Upper lobe of left lung (tissue), 6 donors: ENCODE results near the gene DCTN2. TPM values are rescaled to one million over a fixed set of nuclear protein-coding genes. Genes with fewer than 3 reads are reported as not detected.
A peak's percentile ranks its signal among the peaks of the same experiment; 100 is the strongest.
"Not testable (repeated sequence)": the region's sequence is repeated elsewhere in the genome, so short reads cannot be mapped to it uniquely, and the experiment has no call there.

Experiments used
- ATAC-seq, 2 donors: fragments of 200-7000 bp; cut with Tn5 transposase; one replicate each; pipeline ENCODE4 v1.9.1; 2022; ENCODE audit warnings: mild to moderate bottlenecking in 2 of 2, moderate library complexity in 2 of 2; ENCODE audit not compliant: low FRiP score in 2 of 2
- DNase-seq, 2 donors: peaks; one replicate each; pipeline ENCODE4 v3.0.0-alpha.2; 2019 to 2020
- H3K27ac ChIP-seq, 4 donors: fragments of 200-600 bp; sonication (generic); one replicate each; pipeline ENCODE4 v1.5.1; 2016 to 2019
- H3K27me3 ChIP-seq, 4 donors: fragments of 200-600 bp; sonication (generic); one replicate each; pipeline ENCODE4 v1.5.1; 2017 to 2019
- H3K36me3 ChIP-seq, 4 donors: fragments of 200-600 bp; sonication (generic); one replicate each; pipeline ENCODE4 v1.5.1; 2016 to 2019
- H3K4me1 ChIP-seq, 4 donors: fragments of 200-600 bp; sonication (generic); one replicate each; pipeline ENCODE4 v1.5.1; 2018 to 2019
- H3K4me3 ChIP-seq, 4 donors: fragments of 200-600 bp; sonication (generic); one replicate each; pipeline ENCODE4 v1.5.1; 2017 to 2019; ENCODE audit warnings: mild to moderate bottlenecking in 2 of 4, moderate library complexity in 1 of 4
- H3K9me3 ChIP-seq, 4 donors: fragments of 200-600 bp; sonication (generic); one replicate each; pipeline ENCODE4 v1.5.1; 2018 to 2019
- EP300 ChIP-seq, 4 donors: sonication (generic); formaldehyde crosslinking; IDR thresholded peaks; one replicate each; pipeline ENCODE4 v1.5.1; 2017; ENCODE audit warnings: antibody characterized with exemption in 4 of 4, control low read depth in 2 of 4
- POLR2A ChIP-seq, 4 donors: fragments of 450-650 bp; IDR thresholded peaks; one replicate each; pipeline ENCODE4 v1.5.1; 2016 to 2017; ENCODE audit warnings: antibody characterized with exemption in 4 of 4, mild to moderate bottlenecking in 2 of 4
- POLR2AphosphoS5 ChIP-seq, 2 donors: sonication (generic); formaldehyde crosslinking; IDR thresholded peaks; one replicate each; pipeline ENCODE4 v1.5.1; 2017; ENCODE audit warnings: antibody characterized with exemption in 2 of 2
- WGBS, 2 donors: methylation state at CpG; one replicate each; pipeline ENCODE4 v1.1.5; 2017 to 2018; 5-methylcytosine and 5-hydroxymethylcytosine counted together
- total RNA-seq, 6 donors: library from RNA; depleted of rRNA in 4 of 6; stranded (reverse); fragments of >200 nt in 4 of 6; gene quantifications; one replicate each; pipeline versions ENCODE4 v1.1.0 to v1.2.1, GENCODE V29; 2016 to 2021
- TF ChIP-seq, protein P1 (sequence below), 6 experiments: fragments of 450-650 bp in 4 of 6; fragments of 200-600 bp in 2 of 6; sonication (generic) in 2 of 6; IDR thresholded peaks; one replicate each; pipeline ENCODE4 v1.5.1; 2016 to 2019; ENCODE audit warnings: antibody characterized with exemption in 6 of 6
- donor health status: DM: no; HTN: no; CAD: no; lungs with moderate emphysema.
- donor health status: DM: no; HTN: yes; CAD: no; lungs with severe emphysema.

The DCTN2 gene
- total RNA-seq, 6 donors from 2014 or later = 83.1 to 145 (median 110) TPM

DNA sequence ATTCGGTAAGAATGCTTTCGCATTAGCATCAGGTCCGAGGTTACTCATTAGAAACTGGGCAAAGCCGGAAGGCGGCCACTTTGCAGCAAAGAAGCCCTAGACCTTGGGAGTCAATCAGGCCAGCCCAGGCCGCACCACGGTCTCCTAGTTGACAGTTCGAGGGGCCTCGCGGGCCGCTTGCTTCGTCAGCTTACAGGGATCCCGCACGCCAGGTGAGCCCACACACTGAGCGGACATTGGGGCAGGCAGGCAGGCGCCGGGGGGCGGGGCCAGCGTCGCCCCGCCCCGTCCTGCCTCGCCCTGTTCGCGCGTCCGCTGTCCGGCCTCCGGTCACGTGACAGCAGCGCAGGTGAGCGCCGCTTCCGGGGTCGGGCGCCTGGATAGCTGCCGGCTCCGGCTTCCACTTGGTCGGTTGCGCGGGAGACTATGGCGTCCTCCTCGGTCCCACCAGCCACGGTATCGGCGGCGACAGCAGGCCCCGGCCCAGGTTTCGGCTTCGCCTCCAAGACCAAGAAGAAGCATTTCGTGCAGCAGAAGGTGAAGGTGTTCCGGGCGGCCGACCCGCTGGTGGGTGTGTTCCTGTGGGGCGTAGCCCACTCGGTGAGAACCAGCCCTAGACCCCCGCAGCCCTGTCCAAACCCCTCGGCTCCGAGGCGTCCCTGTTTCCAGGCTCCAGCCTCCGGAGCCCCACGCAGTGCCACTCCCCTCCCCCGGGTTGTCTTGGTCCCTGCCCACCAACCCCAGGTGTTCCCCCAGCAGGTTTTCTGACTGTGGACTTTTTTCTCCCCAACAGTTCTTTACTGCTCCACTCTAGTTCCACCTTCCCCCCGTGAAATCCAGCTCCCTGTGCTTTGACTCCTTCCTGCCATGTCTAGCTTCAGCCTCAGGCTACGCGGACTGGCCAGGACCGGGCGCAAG is 44.1 kb upstream of the DCTN2 start, which contains the start of gene PIP4K2C:
TSS of gene PIP4K2C (plus strand) at position 329 of the 918 bp plus-strand sequence. CDS start at position 427, 98 bp downstream.
- ATAC-seq = peak; percentile 96 to 97
- H3K4me1 ChIP-seq = peaks cover 9 to 20% (median 16%) of the 10 kb centered on the region in 4 donors
- TF ChIP-seq POLR2AphosphoS5 (IDR thresholded peaks at IDR 0.05) (peak; percentile 20 to 74), POLR2A (IDR thresholded peaks at IDR 0.05) (peak in 2 of 4 donors; percentile 72), EP300 (IDR thresholded peaks at IDR 0.05) (no peak)
- TF ChIP-seq, protein P1, sequence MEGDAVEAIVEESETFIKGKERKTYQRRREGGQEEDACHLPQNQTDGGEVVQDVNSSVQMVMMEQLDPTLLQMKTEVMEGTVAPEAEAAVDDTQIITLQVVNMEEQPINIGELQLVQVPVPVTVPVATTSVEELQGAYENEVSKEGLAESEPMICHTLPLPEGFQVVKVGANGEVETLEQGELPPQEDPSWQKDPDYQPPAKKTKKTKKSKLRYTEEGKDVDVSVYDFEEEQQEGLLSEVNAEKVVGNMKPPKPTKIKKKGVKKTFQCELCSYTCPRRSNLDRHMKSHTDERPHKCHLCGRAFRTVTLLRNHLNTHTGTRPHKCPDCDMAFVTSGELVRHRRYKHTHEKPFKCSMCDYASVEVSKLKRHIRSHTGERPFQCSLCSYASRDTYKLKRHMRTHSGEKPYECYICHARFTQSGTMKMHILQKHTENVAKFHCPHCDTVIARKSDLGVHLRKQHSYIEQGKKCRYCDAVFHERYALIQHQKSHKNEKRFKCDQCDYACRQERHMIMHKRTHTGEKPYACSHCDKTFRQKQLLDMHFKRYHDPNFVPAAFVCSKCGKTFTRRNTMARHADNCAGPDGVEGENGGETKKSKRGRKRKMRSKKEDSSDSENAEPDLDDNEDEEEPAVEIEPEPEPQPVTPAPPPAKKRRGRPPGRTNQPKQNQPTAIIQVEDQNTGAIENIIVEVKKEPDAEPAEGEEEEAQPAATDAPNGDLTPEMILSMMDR (IDR thresholded peaks at IDR 0.05) = peak in 2 of 6 experiments; percentile 7 to 10
- H3K27ac ChIP-seq = peak within 1 kb of the TSS; percentile 72 to 81 (median 80)
- WGBS, 2 donors = 2% methylated on average over 33 to 65 of the region's 69 CpGs
- peaks cover 0 to 14% (median 3%) of the 10 kb centered on the region in 4 donors for H3K36me3 ChIP-seq
- no peaks in the 10 kb centered on the region for H3K27me3 ChIP-seq
- H3K9me3 ChIP-seq = no peaks in the 10 kb centered on the region
- peak; percentile 95 to 96 for DNase-seq
- H3K4me3 ChIP-seq = peak within 1 kb of the TSS; percentile 65 to 89 (median 70)

DNA sequence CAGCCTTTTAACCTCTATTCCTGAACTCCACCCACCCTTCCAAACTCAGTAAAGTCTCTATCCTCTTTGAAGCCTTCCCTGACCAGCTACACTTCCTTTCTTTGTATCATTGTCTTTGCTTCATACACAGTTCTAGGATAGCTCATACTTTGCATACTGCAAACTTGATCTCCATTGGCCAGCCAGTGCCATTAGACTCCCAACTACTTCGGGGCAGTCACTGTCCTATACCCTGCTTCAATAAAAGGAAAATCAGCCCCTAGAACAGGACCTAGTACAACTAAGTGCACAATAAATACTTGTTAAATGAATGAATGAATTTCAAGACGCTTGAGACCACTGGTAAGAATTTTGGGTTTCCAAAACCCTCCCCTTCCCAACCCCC is 43.5 kb upstream of the DCTN2 start:
- no peak for ATAC-seq
- peak overlapping the region; percentile 72 to 81 (median 80) for H3K27ac ChIP-seq
- no peaks in the 10 kb centered on the region for H3K9me3 ChIP-seq
- H3K4me1 ChIP-seq = peaks cover 9 to 20% (median 16%) of the 10 kb centered on the region in 4 donors
- TF ChIP-seq EP300 (IDR thresholded peaks at IDR 0.05) (no peak), POLR2A (IDR thresholded peaks at IDR 0.05) (no peak), POLR2AphosphoS5 (IDR thresholded peaks at IDR 0.05) (no peak)
- TF ChIP-seq, protein P1 (IDR thresholded peaks at IDR 0.05) = no peak
- H3K36me3 ChIP-seq = peaks cover 0 to 7% (median 0%) of the 10 kb centered on the region in 4 donors
- 24 to 32% methylated on average over 2 of the region's 2 CpGs for WGBS, 2 donors
- DNase-seq = no peak
- peak overlapping the region in 3 of 4 donors; percentile 65 to 89 (median 72) for H3K4me3 ChIP-seq
- H3K27me3 ChIP-seq = no peaks in the 10 kb centered on the region

DNA sequence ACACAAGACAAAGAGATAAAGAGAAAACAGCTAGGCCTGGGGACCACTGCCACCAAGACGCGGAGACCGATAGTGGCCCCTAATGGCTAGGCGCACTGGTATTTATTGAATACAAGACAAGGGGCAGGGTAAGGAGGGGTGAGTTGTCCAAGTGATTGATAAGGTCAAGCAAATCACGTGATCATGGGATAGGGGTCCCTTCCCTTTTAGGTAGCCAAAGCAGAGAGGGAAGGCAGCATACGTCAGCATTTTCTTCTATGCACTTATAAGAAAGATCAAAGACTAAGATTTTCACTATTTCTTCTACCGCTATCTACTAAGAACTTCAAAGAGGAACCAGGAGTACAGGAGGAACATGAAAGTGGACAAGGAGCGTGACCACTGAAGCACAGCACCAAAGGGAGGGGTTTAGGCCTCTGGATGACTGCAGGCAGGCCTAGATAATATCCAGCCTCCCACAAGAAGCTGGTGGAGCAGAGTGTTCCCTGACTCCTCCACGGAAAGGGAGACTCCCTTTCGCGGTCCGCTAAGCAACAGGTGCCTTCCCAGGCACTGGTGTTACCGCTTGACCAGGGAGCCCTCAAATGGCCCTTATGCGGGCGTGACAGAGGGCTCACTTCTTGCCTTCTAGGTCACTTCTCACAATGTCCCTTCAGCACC is 42.1 kb upstream of the DCTN2 start:
- not testable (repeated sequence) for H3K9me3 ChIP-seq, ATAC-seq, H3K4me3 ChIP-seq, H3K36me3 ChIP-seq, DNase-seq, H3K27me3 ChIP-seq, H3K27ac ChIP-seq
- peaks cover 9 to 20% (median 16%) of the 10 kb centered on the region in 4 donors for H3K4me1 ChIP-seq
- WGBS, 2 donors = 86 to 89% methylated on average over 15 of the region's 15 CpGs

DNA sequence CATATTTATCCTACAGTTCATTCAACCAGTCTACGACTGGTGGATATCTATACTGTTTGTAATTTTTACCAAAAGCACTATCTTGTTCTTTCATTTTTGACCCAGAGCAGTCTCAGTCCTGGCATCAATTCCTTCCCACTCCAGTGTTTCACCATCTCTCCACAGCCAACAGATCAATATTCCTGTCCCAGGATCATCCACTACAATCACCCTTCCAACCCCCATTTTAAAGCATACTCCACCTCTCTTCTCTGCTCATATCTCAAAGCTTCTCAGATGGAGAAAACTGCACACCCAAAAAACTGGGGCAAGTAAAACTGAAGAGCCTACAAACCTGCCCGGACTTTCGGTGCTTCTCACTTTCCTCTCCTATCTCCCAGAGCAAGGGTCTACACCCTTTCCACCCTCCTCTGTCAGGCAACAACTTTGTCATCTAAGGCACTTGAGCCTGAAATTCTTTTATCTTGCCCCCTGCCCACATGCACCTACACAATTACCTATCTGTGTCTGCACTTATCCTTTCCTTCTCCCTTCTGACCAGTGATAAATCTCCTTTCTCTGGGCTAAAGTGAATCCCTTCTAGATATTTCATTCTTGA is 39.9 kb upstream of the DCTN2 start:
- no peak overlapping the region for H3K4me3 ChIP-seq
- H3K9me3 ChIP-seq = no peaks in the 10 kb centered on the region
- ATAC-seq = no peak
- peaks cover 1 to 17% (median 10%) of the 10 kb centered on the region in 4 donors for H3K4me1 ChIP-seq
- DNase-seq = no peak
- no peak overlapping the region for H3K27ac ChIP-seq
- no peaks in the 10 kb centered on the region for H3K36me3 ChIP-seq
- 85 to 87% methylated on average over 3 of the region's 3 CpGs for WGBS, 2 donors
- TF ChIP-seq, protein P1 (IDR thresholded peaks at IDR 0.05) = no peak
- TF ChIP-seq EP300 (IDR thresholded peaks at IDR 0.05) (no peak), POLR2AphosphoS5 (IDR thresholded peaks at IDR 0.05) (no peak), POLR2A (IDR thresholded peaks at IDR 0.05) (no peak)
- no peaks in the 10 kb centered on the region for H3K27me3 ChIP-seq

DNA sequence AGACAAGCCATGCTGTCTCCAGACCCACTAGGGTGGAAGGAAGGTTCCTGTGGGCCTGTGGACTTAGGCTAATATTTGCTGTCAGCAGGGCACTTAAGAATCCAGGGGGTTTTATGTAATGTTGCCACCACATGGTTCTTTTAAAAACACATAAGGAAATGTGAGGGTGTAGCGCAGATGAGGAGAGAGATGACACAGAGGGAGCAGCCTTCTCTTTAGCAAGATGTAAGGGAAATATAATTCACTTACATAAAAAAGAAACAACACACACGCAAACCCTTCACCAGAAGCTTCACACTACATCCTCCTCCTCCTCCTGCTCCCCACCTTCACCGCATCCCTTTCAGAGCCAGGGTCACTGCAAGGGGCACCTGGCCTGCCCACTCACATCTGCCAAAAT is 39.1 kb upstream of the DCTN2 start:
- DNase-seq = no peak
- no peak overlapping the region for H3K4me3 ChIP-seq
- H3K9me3 ChIP-seq = no peaks in the 10 kb centered on the region
- ATAC-seq = no peak
- no peaks in the 10 kb centered on the region for H3K27me3 ChIP-seq
- no peaks in the 10 kb centered on the region for H3K36me3 ChIP-seq
- 84 to 97% methylated on average over 3 of the region's 3 CpGs for WGBS, 2 donors
- H3K4me1 ChIP-seq = peaks cover 0 to 13% (median 6%) of the 10 kb centered on the region in 4 donors
- no peak for TF ChIP-seq POLR2AphosphoS5 (IDR thresholded peaks at IDR 0.05)
- TF ChIP-seq EP300 (IDR thresholded peaks at IDR 0.05) = no peak
- TF ChIP-seq POLR2A (IDR thresholded peaks at IDR 0.05) = no peak
- TF ChIP-seq, protein P1 (IDR thresholded peaks at IDR 0.05) = no peak
- no peak overlapping the region for H3K27ac ChIP-seq
